NCI-H526 (cell line): ENCODE results near the gene OR10H2.
"Not testable (repeated sequence)": the region's sequence is repeated elsewhere in the genome, so short reads cannot be mapped to it uniquely, and the experiment has no call there.

Experiments
- DNase-seq, 2 experiments: peaks; one replicate each; lab custom pipeline; 2025; lab: John Stamatoyannopoulos, UW

Gene OR10H2

GRCh38 chr19:15727724-15728123 lies at the start of gene OR10H2:
OR10H2 (plus strand) TSS chr19:15728024; CDS start chr19:15728044, 20 bp downstream.
- no peak for DNase-seq

- DNase-seq, result no peak
Observed at GRCh38 chr19:15679089-15679488, 48.7 kb upstream of the OR10H2 start.

- not testable (repeated sequence) for DNase-seq
Observed at GRCh38 chr19:15679865-15680264, 48.0 kb upstream of the OR10H2 start.

- no peak for DNase-seq
Observed at GRCh38 chr19:15680478-15681322, 47.1 kb upstream of the OR10H2 start.

- no peak for DNase-seq
Observed at GRCh38 chr19:15683411-15683810, 44.4 kb upstream of the OR10H2 start.

GRCh38 chr19:15684828-15685227 lies 43.0 kb upstream of the OR10H2 start:
- DNase-seq, result no peak

- DNase-seq, result no peak
Observed at GRCh38 chr19:15696654-15697194, 31.1 kb upstream of the OR10H2 start.

GRCh38 chr19:15701757-15702533 lies 25.9 kb upstream of the OR10H2 start:
- DNase-seq, result no peak

- peak in 1 of 2 experiments; percentile 39 for DNase-seq
Observed at GRCh38 chr19:15702534-15702930, 25.3 kb upstream of the OR10H2 start.

GRCh38 chr19:15714638-15715037 lies 13.2 kb upstream of the OR10H2 start:
- no peak for DNase-seq

GRCh38 chr19:15715642-15716041 lies 12.2 kb upstream of the OR10H2 start:
- no peak for DNase-seq

- DNase-seq, result no peak
Observed at GRCh38 chr19:15717809-15718208, 10.0 kb upstream of the OR10H2 start.

- DNase-seq, result no peak
Observed at GRCh38 chr19:15721268-15721667, 6.6 kb upstream of the OR10H2 start.

- peak in 1 of 2 experiments; percentile 2 for DNase-seq
Observed at GRCh38 chr19:15722956-15723355, 4.9 kb upstream of the OR10H2 start.

- DNase-seq, result no peak
Observed at GRCh38 chr19:15730538-15730937, 2.7 kb downstream of the OR10H2 start.

- no peak for DNase-seq
Observed at GRCh38 chr19:15732388-15732787, 4.6 kb downstream of the OR10H2 start.

GRCh38 chr19:15733895-15734294 lies 6.1 kb downstream of the OR10H2 start:
- no peak for DNase-seq

GRCh38 chr19:15737722-15738121 lies 9.9 kb downstream of the OR10H2 start, which contains the start of gene OR10H3:
OR10H3 (plus strand) TSS chr19:15737985; CDS start chr19:15741393, 3,408 bp downstream.
- no peak for DNase-seq

- no peak for DNase-seq
Observed at GRCh38 chr19:15740785-15741184, 13.0 kb downstream of the OR10H2 start.

GRCh38 chr19:15748239-15748638 lies 20.4 kb downstream of the OR10H2 start:
- DNase-seq, result no peak

- no peak for DNase-seq
Observed at GRCh38 chr19:15758379-15758778, 30.6 kb downstream of the OR10H2 start.

- peak in 1 of 2 experiments; percentile 8 for DNase-seq
Observed at GRCh38 chr19:15759962-15760565, 32.2 kb downstream of the OR10H2 start.
